Fibroblast of skin of left biceps (primary cell): ENCODE data around the gene DIAPH2.
"Not testable (repeated sequence)": the region's sequence is repeated elsewhere in the genome, so short reads cannot be mapped to it uniquely, and the experiment has no call there.

Experiments
- DNase-seq, 2 experiments: peaks; one replicate each; pipeline ENCODE4 v3.0.0-alpha.2; 2013; ENCODE audit warnings: low read depth in 2 of 2

Gene DIAPH2

GRCh38 chrX:96824166-96824565, 139.5 kb downstream of the DIAPH2 start:
- no peak for DNase-seq

GRCh38 chrX:96833333-96833732, 148.7 kb downstream of the DIAPH2 start:
- no peak for DNase-seq

GRCh38 chrX:96834137-96834536, 149.5 kb downstream of the DIAPH2 start:
- no peak for DNase-seq

DNA sequence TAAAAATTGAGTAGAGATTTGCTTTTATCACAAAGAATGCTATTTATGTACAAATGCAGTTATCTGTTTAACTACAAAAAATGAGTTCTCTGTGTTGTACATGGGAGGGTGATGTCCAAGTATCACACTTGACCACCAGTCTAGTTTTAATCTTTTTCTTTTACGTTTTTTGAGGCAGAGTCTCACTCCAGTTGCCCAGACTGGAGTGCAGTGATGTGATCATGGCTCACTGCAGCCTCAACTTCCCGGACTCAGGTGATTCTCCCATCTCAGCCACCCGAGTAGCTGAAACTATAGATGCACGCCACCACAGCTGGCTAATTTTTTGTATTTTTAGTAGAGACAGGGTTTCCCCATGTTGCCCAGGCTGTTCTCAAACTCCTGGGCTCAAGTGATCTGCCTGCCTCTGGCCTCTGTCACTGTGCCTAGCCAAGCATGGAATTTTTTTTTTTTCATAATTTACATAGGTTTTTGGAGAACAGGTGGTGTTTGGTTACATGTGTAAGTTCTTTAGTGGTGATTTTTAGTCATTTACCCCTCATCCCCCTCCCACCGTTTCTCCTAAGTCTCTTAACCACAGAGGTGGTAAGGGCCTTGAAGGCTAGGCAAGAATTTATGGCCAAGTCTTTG, 151.1 kb downstream of the DIAPH2 start:
- no peak for DNase-seq

DNA sequence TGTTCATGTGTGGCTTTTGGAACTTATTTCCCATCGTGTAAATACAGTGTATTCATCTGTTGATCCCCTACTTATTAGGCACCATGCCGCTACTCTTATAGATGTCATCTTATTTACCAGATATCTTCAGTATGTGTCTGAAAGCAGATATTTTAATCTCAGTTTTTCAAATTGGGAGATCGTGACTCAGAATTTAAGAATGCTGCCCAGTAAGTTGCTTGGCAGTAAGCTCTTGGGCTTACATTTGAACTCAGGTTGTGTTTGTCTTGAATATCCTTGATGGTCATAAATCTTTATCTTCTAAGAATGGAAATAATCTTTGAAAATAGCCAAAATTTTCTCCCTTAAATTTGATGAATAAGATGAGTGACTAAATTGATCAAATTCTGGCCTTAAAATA, 153.2 kb downstream of the DIAPH2 start:
- DNase-seq = no peak

DNA sequence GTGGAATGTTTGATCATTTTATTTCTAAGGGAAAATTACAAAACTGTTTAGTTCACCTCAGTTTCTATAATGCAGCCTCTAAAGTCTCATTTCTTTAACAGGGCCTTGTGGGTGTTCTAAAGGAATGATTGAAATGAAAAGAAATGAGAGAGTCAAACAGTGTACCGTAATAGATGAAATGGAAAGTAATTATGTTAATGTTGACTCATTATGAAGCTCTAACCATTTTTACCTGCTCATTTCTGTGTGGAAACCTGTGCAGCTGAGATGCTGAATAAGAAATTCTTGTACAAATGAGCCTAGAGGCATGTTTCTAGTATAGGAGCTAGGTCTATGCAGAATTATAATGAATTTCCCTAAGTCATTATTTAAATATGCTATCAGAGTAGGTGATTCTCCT, 153.9 kb downstream of the DIAPH2 start:
- DNase-seq = no peak

- DNase-seq = no peak
Observed at GRCh38 chrX:96841325-96841724, 156.7 kb downstream of the DIAPH2 start.

DNA sequence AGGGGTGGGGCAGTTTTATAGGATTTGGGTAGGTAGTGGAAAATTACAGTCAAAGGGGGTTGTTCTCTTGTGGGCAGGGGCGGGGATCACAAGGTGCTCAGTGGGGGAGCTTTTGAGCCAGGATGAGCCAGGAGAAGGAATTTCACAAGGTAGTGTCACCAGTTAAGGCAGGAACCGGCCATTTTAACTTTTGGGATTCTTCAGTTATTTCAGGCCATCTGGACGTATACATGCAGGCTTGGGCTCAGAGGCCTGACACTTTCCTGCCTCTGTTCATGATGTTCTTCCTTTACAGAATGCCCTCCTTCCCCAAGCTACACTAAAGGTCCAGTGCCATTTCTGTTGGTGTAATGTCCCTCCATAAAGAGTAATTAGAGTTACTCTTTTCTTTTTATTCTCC, 157.2 kb downstream of the DIAPH2 start:
- not testable (repeated sequence) for DNase-seq

DNA sequence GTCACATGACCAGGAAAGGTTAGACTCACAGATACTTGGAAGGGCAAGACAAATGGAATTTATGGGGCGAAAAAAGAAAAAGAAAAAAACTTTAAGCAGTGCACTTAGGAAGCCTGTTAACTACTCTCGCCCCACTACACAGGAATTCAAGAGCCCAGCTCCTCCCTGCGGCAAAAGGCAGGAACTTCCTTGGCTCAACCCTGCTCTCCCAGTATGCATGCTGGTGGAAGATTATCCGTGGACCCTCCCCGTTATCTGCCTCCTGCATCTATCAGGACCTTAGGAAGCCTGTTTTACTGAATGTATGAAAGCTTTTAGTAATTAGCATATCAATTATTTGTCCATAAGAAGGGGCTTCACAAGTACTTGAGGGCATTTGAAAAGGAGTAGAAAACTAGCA, 158.9 kb downstream of the DIAPH2 start:
- DNase-seq = no peak

GRCh38 chrX:96846841-96847240, 162.2 kb downstream of the DIAPH2 start:
- DNase-seq = no peak

GRCh38 chrX:96859422-96859821, 174.8 kb downstream of the DIAPH2 start:
- DNase-seq = not testable (repeated sequence)

- DNase-seq = no peak
Observed at GRCh38 chrX:96861218-96861617, 176.6 kb downstream of the DIAPH2 start.

DNA sequence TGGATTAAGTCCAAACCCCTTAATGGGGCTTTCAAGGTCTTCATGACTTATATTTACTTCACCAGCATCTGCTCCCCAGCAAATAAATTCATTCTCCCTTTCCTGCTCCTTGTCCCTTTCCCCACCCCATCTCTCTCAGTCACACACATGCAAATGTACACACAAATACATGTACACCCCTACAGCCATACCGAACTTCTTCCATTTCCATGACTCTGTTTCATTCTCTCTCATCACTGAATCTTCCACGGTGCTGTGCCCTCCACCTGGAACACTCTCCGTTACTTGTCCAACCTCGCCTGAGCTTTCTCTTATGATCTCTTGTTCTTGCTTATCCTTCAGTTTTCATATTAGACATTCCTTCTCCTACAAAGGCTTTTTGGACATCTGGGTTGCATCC, 177.0 kb downstream of the DIAPH2 start:
- DNase-seq = no peak

DNA sequence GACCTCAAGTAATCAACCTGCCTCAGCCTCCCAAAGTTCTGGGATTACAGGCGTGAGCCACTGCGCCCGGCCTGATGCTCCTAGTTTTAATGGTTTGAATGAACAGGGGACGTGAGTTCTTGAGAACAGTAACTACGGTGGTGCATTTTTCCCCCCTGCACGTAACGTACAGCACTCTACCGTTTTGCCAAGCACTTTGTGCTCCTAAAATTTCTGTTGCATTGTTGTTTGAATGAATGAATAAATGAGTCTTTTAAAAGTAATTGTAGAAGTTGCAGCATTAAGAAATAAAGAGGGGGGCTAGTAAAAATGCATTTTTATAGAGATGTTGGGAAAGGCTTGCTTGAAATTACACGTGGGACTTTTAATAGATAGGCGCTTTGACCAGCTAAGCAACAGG, 199.0 kb downstream of the DIAPH2 start, which contains the start of gene RPA4:
RPA4 (plus strand) TSS at position 301 of the 400 bp plus-strand sequence. CDS start 403 bp downstream, outside the sequence.
- no peak for DNase-seq

- DNase-seq = no peak
Observed at GRCh38 chrX:96884027-96884426, 199.4 kb downstream of the DIAPH2 start.

DNA sequence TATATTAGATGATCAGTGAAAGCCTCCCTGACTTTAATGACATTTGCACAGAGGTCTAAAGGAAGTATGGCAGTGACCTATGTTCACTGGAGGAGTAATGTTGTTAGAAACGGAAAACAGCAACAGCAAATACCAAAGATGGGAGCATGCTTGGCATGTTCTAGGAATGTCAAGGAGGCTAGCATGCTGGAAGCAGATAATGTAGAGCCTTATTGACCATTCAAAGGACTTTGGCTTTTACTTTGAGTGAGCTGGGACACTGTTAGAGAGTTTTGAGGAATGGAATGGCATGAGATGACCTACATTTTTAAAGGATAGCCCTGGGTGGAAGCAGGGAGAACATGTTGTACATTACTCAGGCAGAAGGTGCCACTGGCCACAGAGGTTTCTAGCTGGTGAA, 205.1 kb downstream of the DIAPH2 start:
- no peak for DNase-seq

- DNase-seq = no peak
Observed at GRCh38 chrX:96906741-96907140, 222.1 kb downstream of the DIAPH2 start.

GRCh38 chrX:96907516-96908272, 223.1 kb downstream of the DIAPH2 start:
- DNase-seq = no peak

GRCh38 chrX:96909291-96909690, 224.6 kb downstream of the DIAPH2 start:
- no peak for DNase-seq

DNA sequence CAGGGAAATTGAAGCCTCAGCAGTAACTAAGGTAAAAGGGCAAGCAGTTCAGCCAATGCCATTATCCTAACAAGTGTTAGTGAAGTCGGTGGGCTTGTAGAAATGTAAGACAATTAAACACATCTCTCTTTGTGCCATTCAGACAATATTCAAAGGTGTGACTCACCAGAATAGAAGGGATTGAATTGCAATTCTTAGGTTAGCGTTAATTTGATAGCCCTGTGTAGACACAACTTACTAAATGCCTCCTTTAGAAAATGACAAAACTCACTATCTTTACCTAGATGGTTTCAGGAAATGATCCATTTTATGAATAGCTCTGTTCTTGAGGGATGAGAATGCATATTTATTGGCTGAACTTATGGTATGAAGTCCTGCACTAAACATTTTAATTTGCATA, 234.2 kb downstream of the DIAPH2 start:
- no peak for DNase-seq

DNA sequence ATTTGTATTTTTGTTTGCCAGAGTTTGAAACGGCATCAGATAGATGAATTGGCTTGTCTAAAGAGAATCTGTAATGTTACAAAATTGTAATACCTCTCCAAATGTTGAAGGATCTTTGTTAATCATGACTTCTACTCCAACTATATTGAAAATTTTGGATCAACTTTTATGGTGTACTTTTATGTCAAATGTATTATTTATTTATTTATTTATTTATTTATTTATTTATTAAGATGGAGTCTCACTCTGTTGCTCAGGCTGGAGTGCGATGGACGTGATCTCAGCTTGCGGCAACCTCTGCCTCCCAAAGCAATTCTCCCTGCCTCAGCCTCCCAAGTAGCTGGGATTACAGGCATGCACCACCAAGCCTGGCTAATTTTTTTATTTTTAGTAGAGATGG, 235.0 kb downstream of the DIAPH2 start:
- DNase-seq = no peak

DNA sequence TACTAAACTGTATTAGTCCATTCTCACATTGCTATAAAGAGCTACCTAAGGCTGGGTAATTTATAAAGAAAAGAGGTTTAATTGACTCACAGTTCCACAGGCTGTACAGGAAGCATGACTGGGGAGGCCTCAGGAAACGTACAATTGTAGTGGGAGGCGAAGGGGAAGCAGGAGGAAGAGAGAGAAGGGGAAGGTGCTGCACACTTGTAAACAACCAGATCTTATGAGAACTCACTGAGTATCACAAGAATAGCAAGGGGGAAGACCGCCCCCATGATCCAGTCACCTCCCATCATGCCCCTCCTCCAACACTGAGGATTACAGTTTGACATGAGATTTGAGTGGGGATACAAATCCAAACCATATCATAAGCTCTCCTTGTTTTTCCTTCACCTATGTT, 239.9 kb downstream of the DIAPH2 start:
- no peak for DNase-seq

DNA sequence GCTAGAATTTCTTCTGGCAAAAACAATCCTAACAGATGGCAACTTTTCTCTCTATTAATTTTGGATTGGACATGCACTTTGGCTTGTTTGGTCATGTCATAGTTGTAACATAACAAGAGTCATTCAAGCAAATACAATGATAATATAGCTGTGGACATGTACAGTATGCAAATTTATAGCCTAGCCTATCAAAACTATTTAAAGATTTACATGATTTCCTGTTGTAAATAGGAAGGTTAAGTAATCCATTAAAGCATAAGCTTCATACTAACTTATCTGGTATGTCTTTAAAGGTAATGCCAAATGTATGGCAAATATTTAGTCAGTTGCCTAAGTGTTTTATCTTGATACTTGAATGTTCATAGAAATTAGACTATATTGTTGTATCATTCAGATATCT, 244.4 kb downstream of the DIAPH2 start:
- no peak for DNase-seq

DNA sequence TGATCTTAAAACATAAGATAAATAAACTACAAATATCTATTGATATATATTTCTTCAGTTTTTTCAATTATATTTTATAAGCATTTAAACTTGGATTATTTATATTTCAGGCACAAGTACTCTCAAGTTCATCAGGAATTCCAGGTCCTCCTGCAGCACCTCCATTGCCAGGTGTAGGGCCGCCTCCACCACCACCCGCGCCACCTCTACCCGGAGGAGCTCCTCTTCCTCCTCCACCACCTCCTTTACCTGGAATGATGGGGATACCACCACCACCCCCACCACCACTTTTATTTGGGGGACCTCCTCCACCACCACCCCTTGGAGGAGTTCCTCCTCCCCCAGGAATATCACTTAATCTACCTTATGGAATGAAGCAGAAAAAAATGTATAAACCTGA, 273.1 kb downstream of the DIAPH2 start:
- no peak for DNase-seq
